ENCODE data around the gene ST3GAL6. TPM values are rescaled to one million over a fixed set of nuclear protein-coding genes. Genes with fewer than 3 reads are reported as not detected.

ST3GAL6 gene
- polyA plus RNA-seq, 1 donor from 2014 or later = 3.7 TPM

DNA sequence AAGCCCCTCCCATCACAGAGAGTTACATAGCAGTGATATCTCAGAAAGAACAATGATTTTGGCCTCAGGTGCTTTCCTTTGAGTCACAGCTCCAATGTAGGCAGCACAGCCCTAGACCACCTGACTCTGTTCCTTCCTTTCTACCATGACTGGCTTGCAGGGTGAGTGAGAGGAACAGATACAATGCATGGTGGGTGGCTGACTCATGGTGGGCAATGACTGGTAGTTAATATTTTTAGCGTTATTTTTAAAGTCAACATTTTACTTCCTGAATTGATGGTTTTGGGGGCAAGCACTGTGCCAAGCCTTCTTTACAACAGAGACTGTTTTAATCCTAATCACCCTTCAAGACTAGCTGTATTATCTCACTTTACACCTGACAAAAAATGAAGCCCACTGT is 32.8 kb upstream of the ST3GAL6 start:
- H3F3A ChIP-seq (ENCODE audit: insufficient read depth, low read length, poor library complexity, severe bottlenecking) = no peaks in the 10 kb centered on the region
- H3K9me2 ChIP-seq (ENCODE audit: insufficient read depth, low read length) = no peaks in the 10 kb centered on the region
- no peaks in the 10 kb centered on the region for H3K9me3 ChIP-seq (ENCODE audit: low read length)
- H3K27ac ChIP-seq (ENCODE audit: low read length) = no peak overlapping the region
- H3K4me2 ChIP-seq (ENCODE audit: low read length) = no peak overlapping the region
- peaks cover 28% of the 10 kb centered on the region for H3K27me3 ChIP-seq (ENCODE audit: insufficient read depth, low read depth, low read length)
- H4K20me1 ChIP-seq (ENCODE audit: insufficient read depth) = no peaks in the 10 kb centered on the region
- H2AFZ ChIP-seq (ENCODE audit: low read depth, low read length) = no peak overlapping the region
- TF ChIP-seq, protein P1, sequence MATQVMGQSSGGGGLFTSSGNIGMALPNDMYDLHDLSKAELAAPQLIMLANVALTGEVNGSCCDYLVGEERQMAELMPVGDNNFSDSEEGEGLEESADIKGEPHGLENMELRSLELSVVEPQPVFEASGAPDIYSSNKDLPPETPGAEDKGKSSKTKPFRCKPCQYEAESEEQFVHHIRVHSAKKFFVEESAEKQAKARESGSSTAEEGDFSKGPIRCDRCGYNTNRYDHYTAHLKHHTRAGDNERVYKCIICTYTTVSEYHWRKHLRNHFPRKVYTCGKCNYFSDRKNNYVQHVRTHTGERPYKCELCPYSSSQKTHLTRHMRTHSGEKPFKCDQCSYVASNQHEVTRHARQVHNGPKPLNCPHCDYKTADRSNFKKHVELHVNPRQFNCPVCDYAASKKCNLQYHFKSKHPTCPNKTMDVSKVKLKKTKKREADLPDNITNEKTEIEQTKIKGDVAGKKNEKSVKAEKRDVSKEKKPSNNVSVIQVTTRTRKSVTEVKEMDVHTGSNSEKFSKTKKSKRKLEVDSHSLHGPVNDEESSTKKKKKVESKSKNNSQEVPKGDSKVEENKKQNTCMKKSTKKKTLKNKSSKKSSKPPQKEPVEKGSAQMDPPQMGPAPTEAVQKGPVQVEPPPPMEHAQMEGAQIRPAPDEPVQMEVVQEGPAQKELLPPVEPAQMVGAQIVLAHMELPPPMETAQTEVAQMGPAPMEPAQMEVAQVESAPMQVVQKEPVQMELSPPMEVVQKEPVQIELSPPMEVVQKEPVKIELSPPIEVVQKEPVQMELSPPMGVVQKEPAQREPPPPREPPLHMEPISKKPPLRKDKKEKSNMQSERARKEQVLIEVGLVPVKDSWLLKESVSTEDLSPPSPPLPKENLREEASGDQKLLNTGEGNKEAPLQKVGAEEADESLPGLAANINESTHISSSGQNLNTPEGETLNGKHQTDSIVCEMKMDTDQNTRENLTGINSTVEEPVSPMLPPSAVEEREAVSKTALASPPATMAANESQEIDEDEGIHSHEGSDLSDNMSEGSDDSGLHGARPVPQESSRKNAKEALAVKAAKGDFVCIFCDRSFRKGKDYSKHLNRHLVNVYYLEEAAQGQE (IDR thresholded peaks at IDR 0.05; ENCODE audit: borderline replicate concordance) = no peak
- TF ChIP-seq, protein P2, sequence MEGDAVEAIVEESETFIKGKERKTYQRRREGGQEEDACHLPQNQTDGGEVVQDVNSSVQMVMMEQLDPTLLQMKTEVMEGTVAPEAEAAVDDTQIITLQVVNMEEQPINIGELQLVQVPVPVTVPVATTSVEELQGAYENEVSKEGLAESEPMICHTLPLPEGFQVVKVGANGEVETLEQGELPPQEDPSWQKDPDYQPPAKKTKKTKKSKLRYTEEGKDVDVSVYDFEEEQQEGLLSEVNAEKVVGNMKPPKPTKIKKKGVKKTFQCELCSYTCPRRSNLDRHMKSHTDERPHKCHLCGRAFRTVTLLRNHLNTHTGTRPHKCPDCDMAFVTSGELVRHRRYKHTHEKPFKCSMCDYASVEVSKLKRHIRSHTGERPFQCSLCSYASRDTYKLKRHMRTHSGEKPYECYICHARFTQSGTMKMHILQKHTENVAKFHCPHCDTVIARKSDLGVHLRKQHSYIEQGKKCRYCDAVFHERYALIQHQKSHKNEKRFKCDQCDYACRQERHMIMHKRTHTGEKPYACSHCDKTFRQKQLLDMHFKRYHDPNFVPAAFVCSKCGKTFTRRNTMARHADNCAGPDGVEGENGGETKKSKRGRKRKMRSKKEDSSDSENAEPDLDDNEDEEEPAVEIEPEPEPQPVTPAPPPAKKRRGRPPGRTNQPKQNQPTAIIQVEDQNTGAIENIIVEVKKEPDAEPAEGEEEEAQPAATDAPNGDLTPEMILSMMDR (IDR thresholded peaks at IDR 0.05; ENCODE audit: poor library complexity, severe bottlenecking) = no peak
- TF ChIP-seq POLR2AphosphoS5 (IDR thresholded peaks at IDR 0.05) (no peak), EP300 (conservative IDR thresholded peaks at IDR 0.05; ENCODE audit: poor library complexity, severe bottlenecking) (no peak), EZH2 (IDR thresholded peaks at IDR 0.05; ENCODE audit: borderline replicate concordance, insufficient read depth, low read length, poor library complexity, severe bottlenecking) (no peak), TAF1 (IDR thresholded peaks at IDR 0.05; ENCODE audit: low read depth) (no peak), RAD21 (conservative IDR thresholded peaks at IDR 0.05) (no peak), MXI1 (conservative IDR thresholded peaks at IDR 0.05; ENCODE audit: poor library complexity, severe bottlenecking) (no peak), SMC3 (conservative IDR thresholded peaks at IDR 0.05; ENCODE audit: poor library complexity) (no peak)
- H3K9ac ChIP-seq (ENCODE audit: low read length) = no peak overlapping the region
- no peaks in the 10 kb centered on the region for H3K79me2 ChIP-seq (replicated peaks; ENCODE audit: insufficient read depth, low read length)
- H3K4me3 ChIP-seq (ENCODE audit: low read length) = no peak overlapping the region
- no peaks in the 10 kb centered on the region for H3K36me3 ChIP-seq (ENCODE audit: insufficient read depth, low read length)

DNA sequence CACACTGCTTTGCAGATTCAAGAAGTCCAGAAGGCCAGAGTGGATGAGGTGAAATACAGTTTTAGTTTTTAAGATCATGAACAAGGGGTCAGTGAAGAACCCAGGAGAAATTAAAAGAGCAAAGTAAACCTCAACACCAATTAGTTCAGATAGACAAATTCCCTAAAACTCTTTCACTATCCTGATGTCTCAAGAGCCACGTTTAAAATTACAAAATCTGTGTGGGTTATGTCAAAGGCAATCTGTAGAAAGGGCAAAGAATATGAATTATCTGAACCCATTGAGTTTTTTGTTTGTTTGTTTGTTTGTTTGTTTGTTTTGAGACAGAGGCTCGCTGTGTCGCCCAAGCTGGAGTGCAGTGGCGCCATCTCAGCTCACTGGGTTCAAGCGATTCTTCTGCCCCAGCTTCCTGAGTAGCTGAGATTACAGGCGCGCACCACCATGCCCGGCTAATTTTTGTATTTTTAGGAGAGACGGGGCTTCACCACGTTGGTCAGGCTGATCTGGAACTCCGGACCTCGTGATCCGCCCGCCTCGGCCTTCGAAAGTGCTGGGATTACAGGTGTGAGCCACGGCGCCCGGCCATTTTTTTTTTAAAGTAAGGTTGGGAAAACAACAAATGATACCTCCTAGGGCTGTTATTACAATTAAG is 32.1 kb upstream of the ST3GAL6 start:
- Histone ChIP-seq H3K9me3 (ENCODE audit: low read length) (no peaks in the 10 kb centered on the region), H2AFZ (ENCODE audit: low read depth, low read length) (no peak overlapping the region), H3K27ac (ENCODE audit: low read length) (no peak overlapping the region), H3K36me3 (ENCODE audit: insufficient read depth, low read length) (no peaks in the 10 kb centered on the region), H3K4me3 (ENCODE audit: low read length) (no peak overlapping the region), H3K27me3 (ENCODE audit: insufficient read depth, low read depth, low read length) (peaks cover 28% of the 10 kb centered on the region), H4K20me1 (ENCODE audit: insufficient read depth) (no peaks in the 10 kb centered on the region), H3K79me2 (replicated peaks; ENCODE audit: insufficient read depth, low read length) (no peaks in the 10 kb centered on the region), H3K4me2 (ENCODE audit: low read length) (no peak overlapping the region), H3K9ac (ENCODE audit: low read length) (no peak overlapping the region), H3F3A (ENCODE audit: insufficient read depth, low read length, poor library complexity, severe bottlenecking) (no peaks in the 10 kb centered on the region), H3K9me2 (ENCODE audit: insufficient read depth, low read length) (no peaks in the 10 kb centered on the region)
- TF ChIP-seq MXI1 (conservative IDR thresholded peaks at IDR 0.05; ENCODE audit: poor library complexity, severe bottlenecking) (no peak), TAF1 (IDR thresholded peaks at IDR 0.05; ENCODE audit: low read depth) (no peak), EP300 (conservative IDR thresholded peaks at IDR 0.05; ENCODE audit: poor library complexity, severe bottlenecking) (no peak), EZH2 (IDR thresholded peaks at IDR 0.05; ENCODE audit: borderline replicate concordance, insufficient read depth, low read length, poor library complexity, severe bottlenecking) (no peak), RAD21 (conservative IDR thresholded peaks at IDR 0.05) (no peak), SMC3 (conservative IDR thresholded peaks at IDR 0.05; ENCODE audit: poor library complexity) (no peak), POLR2AphosphoS5 (IDR thresholded peaks at IDR 0.05) (no peak)
- TF ChIP-seq, protein P1 (IDR thresholded peaks at IDR 0.05; ENCODE audit: borderline replicate concordance) = no peak
- TF ChIP-seq, protein P2 (IDR thresholded peaks at IDR 0.05; ENCODE audit: poor library complexity, severe bottlenecking) = no peak
